DND-41 (cell line): ENCODE data around the gene EREG.

Source experiments
- ATAC-seq: fragments of 200-7000 bp; cut with Tn5 transposase; 3 replicates; pipeline ENCODE4 v1.9.1; 2021; ENCODE audit warnings: low read depth; ENCODE audit not compliant: insufficient read depth
- DNase-seq: peaks from one replicate; pipeline ENCODE4 v3.0.0-alpha.2; 2020
- H2AFZ ChIP-seq: 2 replicates; pipeline ENCODE4 v1.6.0; 2012; ENCODE audit warnings: low read depth, low read length
- H3K27ac ChIP-seq: 2 replicates; pipeline ENCODE4 v1.5.1; 2012; ENCODE audit warnings: low read length, inconsistent platforms
- H3K27me3 ChIP-seq: fragments of 200-600 bp; sonication (generic); 2 replicates; pipeline ENCODE4 v1.6.0; 2012; ENCODE audit warnings: low read length, mild to moderate bottlenecking, inconsistent platforms; ENCODE audit not compliant: insufficient read depth, poor library complexity
- H3K36me3 ChIP-seq: 2 replicates; pipeline ENCODE4 v1.5.1; 2012; ENCODE audit warnings: low read length, inconsistent platforms; ENCODE audit not compliant: insufficient read depth
- H3K4me1 ChIP-seq: 2 replicates; pipeline ENCODE4 v1.5.1; 2012; ENCODE audit warnings: mild to moderate bottlenecking, low read length; ENCODE audit not compliant: insufficient read depth
- H3K4me2 ChIP-seq: 2 replicates; pipeline ENCODE4 v1.6.0; 2012; ENCODE audit warnings: mild to moderate bottlenecking, moderate library complexity, low read length, inconsistent platforms; ENCODE audit not compliant: insufficient read depth
- H3K4me3 ChIP-seq, 2 experiments: fragments of 200-600 bp in 1 of 2; shearing (Covaris generic) in 1 of 2; 2 replicates each; pipeline ENCODE4 v1.5.1; 2012 to 2016; ENCODE audit warnings: inconsistent platforms in 2 of 2, low read length in 2 of 2, mild to moderate bottlenecking in 2 of 2, low read depth in 1 of 2, moderate library complexity in 1 of 2
- H3K79me2 ChIP-seq: 2 replicates; pipeline ENCODE4 v1.6.0; 2012; ENCODE audit warnings: low read length, inconsistent platforms; ENCODE audit not compliant: insufficient read depth
- H3K9ac ChIP-seq: 2 replicates; pipeline ENCODE4 v1.6.0; 2012; ENCODE audit warnings: low read depth, mild to moderate bottlenecking, inconsistent platforms, low read length, moderate library complexity
- H3K9me3 ChIP-seq: 2 replicates; pipeline ENCODE4 v1.5.1; 2012; ENCODE audit warnings: low read length, moderate library complexity, mild to moderate bottlenecking, inconsistent platforms; ENCODE audit not compliant: insufficient read depth, severe bottlenecking
- H4K20me1 ChIP-seq: 2 replicates; pipeline ENCODE4 v1.6.0; 2012; ENCODE audit warnings: low read length; ENCODE audit not compliant: insufficient read depth
- EZH2 ChIP-seq: IDR thresholded peaks from 3 replicates; pipeline ENCODE4 v1.6.1; 2012; ENCODE audit warnings: borderline replicate concordance, low read depth, mild to moderate bottlenecking, moderate library complexity, low read length, inconsistent platforms; ENCODE audit not compliant: severe bottlenecking
- TF ChIP-seq, protein P1 (sequence below): IDR thresholded peaks from 2 replicates; pipeline ENCODE4 v1.5.1; 2012; ENCODE audit warnings: borderline replicate concordance, low read length, moderate library complexity, mild to moderate bottlenecking; ENCODE audit not compliant: poor library complexity, severe bottlenecking; ENCODE audit errors: extremely low read depth

Gene EREG

DNA sequence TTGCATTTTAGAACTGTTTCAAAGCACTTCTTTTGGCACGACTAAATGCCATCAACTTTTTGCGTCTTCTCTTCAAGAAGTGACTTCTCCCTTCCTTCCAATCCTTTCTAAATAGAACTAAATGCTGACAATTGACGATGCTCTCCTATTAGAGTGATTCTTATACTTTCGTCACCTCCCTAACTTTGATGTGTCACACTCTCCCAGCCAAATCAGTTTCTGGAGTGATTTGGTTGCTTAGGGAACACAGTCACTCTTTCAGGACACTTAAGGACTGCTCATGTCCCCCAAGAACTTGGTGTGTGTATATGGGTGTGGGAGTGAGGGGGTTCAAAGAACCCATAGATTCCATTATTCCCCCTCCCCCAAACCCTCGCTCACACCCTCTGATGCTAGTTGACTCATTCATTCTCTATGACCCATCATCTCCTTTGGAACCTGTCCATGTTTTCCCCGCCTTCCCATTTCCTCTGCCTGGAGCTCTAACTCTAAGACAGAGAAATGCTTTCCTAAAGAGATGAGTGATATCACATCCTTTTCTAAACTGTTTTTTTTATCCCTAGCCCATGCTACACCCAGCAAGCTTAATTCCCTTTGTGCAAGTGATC lies 53.2 kb downstream of the EREG start:
- H3K4me2 ChIP-seq = no peak overlapping the region

DNA sequence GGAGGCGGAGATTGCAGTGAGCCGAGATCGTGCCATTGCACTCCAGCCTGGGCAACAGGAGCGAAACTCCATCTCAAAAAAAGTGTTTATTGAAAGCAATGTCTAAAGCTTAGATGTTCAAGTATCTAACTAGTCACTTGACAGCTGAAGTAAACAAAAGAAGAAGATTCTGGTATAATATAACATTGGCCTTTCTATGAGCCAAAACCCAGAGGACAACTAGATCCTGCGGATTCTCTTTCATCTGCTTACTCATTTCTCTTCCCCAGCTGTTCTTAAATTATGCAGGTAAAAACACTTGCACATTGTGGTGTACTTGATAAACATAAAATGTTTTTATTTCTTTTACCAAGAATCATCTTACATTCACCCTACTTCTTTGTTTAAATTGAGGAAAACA lies 55.9 kb downstream of the EREG start:
- DNase-seq (no peak), ATAC-seq (no peak)
- TF ChIP-seq, protein P1, sequence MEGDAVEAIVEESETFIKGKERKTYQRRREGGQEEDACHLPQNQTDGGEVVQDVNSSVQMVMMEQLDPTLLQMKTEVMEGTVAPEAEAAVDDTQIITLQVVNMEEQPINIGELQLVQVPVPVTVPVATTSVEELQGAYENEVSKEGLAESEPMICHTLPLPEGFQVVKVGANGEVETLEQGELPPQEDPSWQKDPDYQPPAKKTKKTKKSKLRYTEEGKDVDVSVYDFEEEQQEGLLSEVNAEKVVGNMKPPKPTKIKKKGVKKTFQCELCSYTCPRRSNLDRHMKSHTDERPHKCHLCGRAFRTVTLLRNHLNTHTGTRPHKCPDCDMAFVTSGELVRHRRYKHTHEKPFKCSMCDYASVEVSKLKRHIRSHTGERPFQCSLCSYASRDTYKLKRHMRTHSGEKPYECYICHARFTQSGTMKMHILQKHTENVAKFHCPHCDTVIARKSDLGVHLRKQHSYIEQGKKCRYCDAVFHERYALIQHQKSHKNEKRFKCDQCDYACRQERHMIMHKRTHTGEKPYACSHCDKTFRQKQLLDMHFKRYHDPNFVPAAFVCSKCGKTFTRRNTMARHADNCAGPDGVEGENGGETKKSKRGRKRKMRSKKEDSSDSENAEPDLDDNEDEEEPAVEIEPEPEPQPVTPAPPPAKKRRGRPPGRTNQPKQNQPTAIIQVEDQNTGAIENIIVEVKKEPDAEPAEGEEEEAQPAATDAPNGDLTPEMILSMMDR = no peak
- no peak for TF ChIP-seq EZH2
- H3K27ac ChIP-seq = no peak overlapping the region
- no peaks in the 10 kb centered on the region for H4K20me1 ChIP-seq
- no peak overlapping the region for H2AFZ ChIP-seq
- no peaks in the 10 kb centered on the region for H3K27me3 ChIP-seq
- H3K36me3 ChIP-seq = no peaks in the 10 kb centered on the region
- no peaks in the 10 kb centered on the region for H3K4me1 ChIP-seq
- H3K4me2 ChIP-seq = no peak overlapping the region
- H3K4me3 ChIP-seq = no peak overlapping the region
- no peak overlapping the region for H3K9ac ChIP-seq
- no peaks in the 10 kb centered on the region for H3K9me3 ChIP-seq
- no peaks in the 10 kb centered on the region for H3K79me2 ChIP-seq

More for the DNA sequence above, 53.2 kb downstream of the EREG start:
- Histone ChIP-seq H3K79me2 (no peaks in the 10 kb centered on the region), H3K4me3 (no peak overlapping the region), H4K20me1 (no peaks in the 10 kb centered on the region), H3K27ac (no peak overlapping the region), H3K9ac (no peak overlapping the region), H2AFZ (no peak overlapping the region), H3K36me3 (no peaks in the 10 kb centered on the region), H3K4me1 (no peaks in the 10 kb centered on the region), H3K27me3 (no peaks in the 10 kb centered on the region), H3K9me3 (no peaks in the 10 kb centered on the region)
- DNase-seq (no peak), ATAC-seq (no peak)
- TF ChIP-seq, protein P1 = no peak
- no peak for TF ChIP-seq EZH2

DNA sequence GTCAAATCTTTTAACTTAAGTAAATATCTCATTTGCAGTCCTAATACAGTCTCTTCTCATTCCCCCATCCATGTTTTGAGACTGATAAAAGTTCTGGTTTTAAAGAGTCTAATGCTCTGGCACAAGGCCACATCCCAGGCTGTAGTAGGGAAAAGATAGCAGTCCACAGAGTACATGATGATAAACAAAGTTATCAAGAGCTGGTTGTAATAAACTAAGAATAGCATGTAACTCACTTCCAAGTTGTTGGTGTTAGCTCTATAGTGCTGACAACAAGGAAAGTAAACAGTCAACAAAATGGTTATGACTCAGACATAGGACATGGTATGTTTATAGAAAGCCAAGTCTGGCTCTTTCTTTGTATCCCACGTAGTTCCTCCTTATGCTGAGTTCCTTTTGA lies 58.2 kb downstream of the EREG start:
- H3K36me3 ChIP-seq = no peaks in the 10 kb centered on the region
- H3K79me2 ChIP-seq = no peaks in the 10 kb centered on the region
- no peaks in the 10 kb centered on the region for H3K9me3 ChIP-seq
- no peak for TF ChIP-seq EZH2
- TF ChIP-seq, protein P1 = no peak
- H3K27ac ChIP-seq = no peak overlapping the region
- no peak overlapping the region for H3K9ac ChIP-seq
- no peaks in the 10 kb centered on the region for H4K20me1 ChIP-seq
- no peaks in the 10 kb centered on the region for H3K27me3 ChIP-seq
- H3K4me3 ChIP-seq = no peak overlapping the region
- H3K4me2 ChIP-seq = no peak overlapping the region
- DNase-seq = no peak
- no peaks in the 10 kb centered on the region for H3K4me1 ChIP-seq
- no peak for ATAC-seq
- H2AFZ ChIP-seq = no peak overlapping the region
